RCC 7860 (cell line): ENCODE measurements around the gene NKAIN2.

Source experiments
- DNase-seq: peaks from one replicate; pipeline ENCODE4 v3.0.0-alpha.2; 2015; ENCODE audit warnings: low spot score
- FAIRE-seq: peaks from 2 replicates; lab custom pipeline; 2012; peaks lifted over from hg19 to GRCh38; lab: Jason Lieb, UNC

Gene NKAIN2

GRCh38 chr6:124859366-124859765, 1055.7 kb downstream of the NKAIN2 start:
- FAIRE-seq (no peak), DNase-seq (no peak)

GRCh38 chr6:124866040-124866439, 1062.4 kb downstream of the NKAIN2 start:
- DNase-seq (no peak), FAIRE-seq (no peak)

- no peak for DNase-seq
- no peak for FAIRE-seq
These were observed 1063.5 kb downstream of the NKAIN2 start for GRCh38 chr6:124867121-124867520.

DNA sequence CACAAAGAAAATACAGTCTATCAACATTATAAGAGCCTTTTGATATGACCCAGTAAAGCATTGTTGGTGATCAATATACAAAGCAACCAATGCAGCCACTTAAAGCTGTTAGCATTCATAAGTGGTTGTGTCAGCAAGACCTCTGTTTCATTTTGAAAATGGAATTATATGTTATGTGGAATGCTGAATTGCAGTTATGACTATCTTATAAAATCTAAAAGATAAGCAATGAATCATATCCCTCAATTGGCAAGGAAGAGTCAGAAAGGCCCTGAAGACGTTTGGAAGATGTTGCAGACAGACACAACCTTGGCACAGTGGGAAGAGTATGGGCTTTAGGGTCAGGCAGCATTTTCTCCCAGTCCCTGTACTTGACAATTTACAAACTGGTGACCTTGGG, 1064.8 kb downstream of the NKAIN2 start:
- DNase-seq (no peak), FAIRE-seq (no peak)

DNA sequence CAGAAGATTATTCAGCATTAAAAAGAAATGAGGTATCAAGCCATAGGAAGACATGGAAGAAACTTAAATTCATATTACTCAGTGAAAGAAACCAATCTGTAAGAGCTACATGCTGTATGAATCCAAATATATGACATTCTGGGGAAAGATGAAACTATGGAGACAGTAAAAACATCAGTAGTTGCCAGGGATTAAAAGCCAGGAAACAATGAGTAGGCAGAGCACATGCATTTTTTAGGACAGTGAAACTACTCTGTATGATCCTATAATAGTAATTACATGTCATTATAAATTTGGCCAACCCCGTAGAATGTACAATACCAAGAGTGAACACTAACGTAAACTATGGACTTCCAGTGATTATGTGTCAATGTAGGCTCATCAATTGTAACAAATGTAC, 1065.8 kb downstream of the NKAIN2 start:
- no peak for FAIRE-seq
- DNase-seq = no peak

GRCh38 chr6:124870611-124871459, 1067.2 kb downstream of the NKAIN2 start:
- peak; percentile 81 for FAIRE-seq

GRCh38 chr6:124872361-124873065, 1068.8 kb downstream of the NKAIN2 start:
- FAIRE-seq = no peak
- no peak for DNase-seq

More at GRCh38 chr6:124870611-124871459, 1067.2 kb downstream of the NKAIN2 start:
- DNase-seq = peak; percentile 35

GRCh38 chr6:124873066-124873410, 1069.4 kb downstream of the NKAIN2 start:
- DNase-seq (no peak), FAIRE-seq (no peak)
